ENCODE results near the gene ALG1. TPM values are rescaled to one million over a fixed set of nuclear protein-coding genes. Genes with fewer than 3 reads are reported as not detected.

ALG1 gene
- total and polyA plus RNA-seq, 2 of the 13 experiments (the other 11 are each of a cell fraction or from before 2014, with no cell fraction given), result 43.3 to 75.6 TPM

GRCh38 chr16:5042574-5043171 is 29.0 kb upstream of the ALG1 start (continued):
- TF ChIP-seq ZNF513 (CRISPR knock-in tag; conservative IDR thresholded peaks at IDR 0.05) (no peak), E2F2 (CRISPR knock-in tag; IDR thresholded peaks at IDR 0.05; ENCODE audit: borderline replicate concordance) (0 out of 2 replicates have a peak, but pooled peaks have one; percentile 39), ZNF296 (CRISPR knock-in tag; conservative IDR thresholded peaks at IDR 0.05) (no peak), ZFYVE20 (CRISPR knock-in tag; IDR thresholded peaks at IDR 0.05; ENCODE audit: borderline replicate concordance, low read depth) (no peak), ZBTB7B (CRISPR knock-in tag; IDR thresholded peaks at IDR 0.05) (0 out of 2 replicates have a peak, but pooled peaks have one; percentile 28), ZNF781 (CRISPR knock-in tag; IDR thresholded peaks at IDR 0.05; ENCODE audit: borderline replicate concordance, not compliant biosample characterization) (peak; percentile 56), RXRB (CRISPR knock-in tag; IDR thresholded peaks at IDR 0.05; ENCODE audit: borderline replicate concordance) (peak; percentile 21; the same call in 1 of the 2 replicates), MAFK (conservative IDR thresholded peaks at IDR 0.05 in 1 of 2, IDR thresholded peaks at IDR 0.05 in 1 of 2; ENCODE audit: low read length in 2 of 2) (0 out of 4 replicates have a peak, but pooled peaks of 1 of the 2 experiments have one; percentile 0), ASH2L (IDR thresholded peaks at IDR 0.05; ENCODE audit: insufficient read length, low read depth, low read length) (peak; percentile 39), ZNF687 (CRISPR knock-in tag; IDR thresholded peaks at IDR 0.05) (0 out of 2 replicates have a peak, but pooled peaks have one; percentile 16), KLF9 (CRISPR knock-in tag; IDR thresholded peaks at IDR 0.05; ENCODE audit: low read depth) (no peak), MED13 (CRISPR knock-in tag; IDR thresholded peaks at IDR 0.05) (no peak), ZNF460 (CRISPR knock-in tag; IDR thresholded peaks at IDR 0.05; ENCODE audit: borderline replicate concordance) (no peak), ZNF33B (CRISPR knock-in tag; IDR thresholded peaks at IDR 0.05) (no peak), ZNF816 (CRISPR knock-in tag; IDR thresholded peaks at IDR 0.05; ENCODE audit: borderline replicate concordance) (no peak), ZNF766 (CRISPR knock-in tag; IDR thresholded peaks at IDR 0.05; ENCODE audit: borderline replicate concordance) (0 out of 2 replicates have a peak, but pooled peaks have one; percentile 43), HOXA7 (CRISPR knock-in tag; IDR thresholded peaks at IDR 0.05) (no peak), HNF4A (CRISPR knock-in tag; IDR thresholded peaks at IDR 0.05) (peak; percentile 23; the same call in 1 of the 2 replicates), SAP130 (CRISPR knock-in tag; IDR thresholded peaks at IDR 0.05; ENCODE audit: low read depth) (peak; percentile 65), RAD21 (CRISPR knock-in tag; IDR thresholded peaks at IDR 0.05) (peak; percentile 68; the same call in 1 of the 2 replicates)
- TF ChIP-seq, protein P1, sequence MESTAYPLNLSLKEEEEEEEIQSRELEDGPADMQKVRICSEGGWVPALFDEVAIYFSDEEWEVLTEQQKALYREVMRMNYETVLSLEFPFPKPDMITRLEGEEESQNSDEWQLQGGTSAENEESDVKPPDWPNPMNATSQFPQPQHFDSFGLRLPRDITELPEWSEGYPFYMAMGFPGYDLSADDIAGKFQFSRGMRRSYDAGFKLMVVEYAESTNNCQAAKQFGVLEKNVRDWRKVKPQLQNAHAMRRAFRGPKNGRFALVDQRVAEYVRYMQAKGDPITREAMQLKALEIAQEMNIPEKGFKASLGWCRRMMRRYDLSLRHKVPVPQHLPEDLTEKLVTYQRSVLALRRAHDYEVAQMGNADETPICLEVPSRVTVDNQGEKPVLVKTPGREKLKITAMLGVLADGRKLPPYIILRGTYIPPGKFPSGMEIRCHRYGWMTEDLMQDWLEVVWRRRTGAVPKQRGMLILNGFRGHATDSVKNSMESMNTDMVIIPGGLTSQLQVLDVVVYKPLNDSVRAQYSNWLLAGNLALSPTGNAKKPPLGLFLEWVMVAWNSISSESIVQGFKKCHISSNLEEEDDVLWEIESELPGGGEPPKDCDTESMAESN (CRISPR knock-in tag; conservative IDR thresholded peaks at IDR 0.05), result no peak
